SK-N-SH (cell line): ENCODE data around the gene ROBO1. TPM values are rescaled to one million over a fixed set of nuclear protein-coding genes. Genes with fewer than 3 reads are reported as not detected.

Experiments
- CTCF ChIA-PET: fragments of 300-600, 350-600 bp; formaldehyde crosslinking; extraction: SDS; loops from one replicate; lab custom pipeline; 2021; lab: Yijun Ruan, JAX
- POLR2A ChIA-PET: fragments of 350-600 bp; sonication (Branson Sonifier 250); formaldehyde crosslinking; extraction: SDS; loops from one replicate; lab custom pipeline; 2020; ENCODE audit warnings: antibody characterized with exemption, inconsistent platforms; lab: Yijun Ruan, JAX
- DNase-seq: peaks from one replicate; pipeline ENCODE4 v3.0.0; 2012
- H2AFZ ChIP-seq: fragments of 200-600 bp; sonication (generic); 2 replicates; pipeline ENCODE4 v1.8.1; 2016; ENCODE audit warnings: antibody characterized with exemption, mild to moderate bottlenecking, low read depth
- H3F3A ChIP-seq: fragments of 200-600 bp; sonication (generic); replicated peaks from 2 replicates; pipeline ENCODE3; 2016; ENCODE audit warnings: antibody characterized with exemption, mild to moderate bottlenecking; ENCODE audit not compliant: insufficient read depth
- H3K27ac ChIP-seq, 2 experiments: fragments of 200-500 bp in 1 of 2; fragments of 200-600 bp in 1 of 2; sonication (Bioruptor generic) in 1 of 2; sonication (generic), shearing (Covaris generic) in 1 of 2; 2 replicates each; pipeline versions ENCODE4 v1.5.1 to v1.6.1; 2014 to 2016; ENCODE audit warnings: low read depth in 2 of 2, inconsistent platforms in 1 of 2, low read length in 1 of 2, mild to moderate bottlenecking in 1 of 2, mixed read lengths in 1 of 2
- H3K27me3 ChIP-seq: fragments of 200-600 bp; sonication (generic), shearing (Covaris generic); 2 replicates; pipeline ENCODE4 v1.6.1; 2016; ENCODE audit warnings: mixed run types; ENCODE audit not compliant: insufficient read depth
- H3K36me3 ChIP-seq, 2 experiments: fragments of 200-500 bp in 1 of 2; fragments of 200-600 bp in 1 of 2; sonication (Bioruptor generic) in 1 of 2; sonication (generic) in 1 of 2; replicated peaks in 1 of 2; 2 replicates each; pipeline versions ENCODE3 to v1.5.1; 2014 to 2016; ENCODE audit warnings: low read length in 1 of 2, mild to moderate bottlenecking in 1 of 2; ENCODE audit not compliant: insufficient read depth in 2 of 2, control insufficient read depth in 1 of 2
- H3K4me1 ChIP-seq, 2 experiments: fragments of 200-500 bp in 1 of 2; fragments of 200-600 bp in 1 of 2; sonication (Bioruptor generic) in 1 of 2; sonication (generic), shearing (Covaris generic) in 1 of 2; 2 replicates each; pipeline versions ENCODE4 v1.5.1 to v1.6.1; 2014 to 2016; ENCODE audit warnings: low read depth in 1 of 2, low read length in 1 of 2, mixed run types in 1 of 2; ENCODE audit not compliant: insufficient read depth in 2 of 2, control insufficient read depth in 1 of 2
- H3K4me2 ChIP-seq: fragments of 200-600 bp; sonication (generic), shearing (Covaris generic); 2 replicates; pipeline ENCODE4 v1.6.1; 2017; ENCODE audit warnings: mixed run types
- H3K4me3 ChIP-seq, 2 experiments: fragments of 200-500 bp in 1 of 2; fragments of 200-600 bp in 1 of 2; sonication (Bioruptor generic) in 1 of 2; sonication (generic), shearing (Covaris generic) in 1 of 2; 2 replicates each; pipeline versions ENCODE4 v1.5.1 to v1.8.1; 2014 to 2016; ENCODE audit warnings: low read depth in 2 of 2, inconsistent platforms in 1 of 2, low read length in 1 of 2, mild to moderate bottlenecking in 1 of 2, mixed read lengths in 1 of 2, moderate library complexity in 1 of 2
- H3K79me2 ChIP-seq: fragments of 200-600 bp; sonication (generic); 2 replicates; pipeline ENCODE4 v1.8.1; 2017; ENCODE audit warnings: mild to moderate bottlenecking; ENCODE audit not compliant: insufficient read depth
- H3K9ac ChIP-seq: fragments of 200-600 bp; sonication (generic); 2 replicates; pipeline ENCODE4 v1.6.1; 2017; ENCODE audit warnings: mixed run types
- H3K9me2 ChIP-seq: fragments of 200-600 bp; sonication (generic); 2 replicates; pipeline ENCODE4 v1.6.1; 2017; ENCODE audit warnings: mixed run types
- H3K9me3 ChIP-seq: fragments of 200-600 bp; sonication (generic); 2 replicates; pipeline ENCODE4 v1.6.1; 2017; ENCODE audit warnings: mixed run types, mild to moderate bottlenecking, moderate library complexity
- H4K20me1 ChIP-seq: fragments of 200-600 bp; sonication (generic); 2 replicates; pipeline ENCODE4 v1.6.1; 2017; ENCODE audit warnings: mild to moderate bottlenecking, mixed run types; ENCODE audit not compliant: insufficient read depth
- ELF1 ChIP-seq: IDR thresholded peaks from 2 replicates; pipeline ENCODE4 v1.4.0; 2012
- EP300 ChIP-seq, 2 experiments: IDR thresholded peaks; 2 replicates each; pipeline versions ENCODE4 v1.4.0 to v1.6.1; 2012; ENCODE audit warnings: borderline replicate concordance in 1 of 2, low read depth in 1 of 2, low read length in 1 of 2
- EZH2phosphoT487 ChIP-seq: fragments of 200-600 bp; sonication (generic); IDR thresholded peaks from 2 replicates; pipeline ENCODE4 v1.6.1; 2017; ENCODE audit warnings: low read depth, mixed run types, mild to moderate bottlenecking, antibody characterized with exemption, moderate library complexity, borderline replicate concordance
- FOSL2 ChIP-seq: IDR thresholded peaks from 2 replicates; pipeline ENCODE4 v1.4.0; 2012; ENCODE audit warnings: low read depth, mild to moderate bottlenecking, moderate library complexity, borderline replicate concordance
- FOXJ3 ChIP-seq: sonication (generic); formaldehyde crosslinking; IDR thresholded peaks from 2 replicates; pipeline ENCODE4 v1.5.1; 2020; ENCODE audit warnings: mild to moderate bottlenecking, missing genetic modification reagents
- POLR2AphosphoS5 ChIP-seq: IDR thresholded peaks from 2 replicates; pipeline ENCODE4 v1.6.1; 2012; ENCODE audit warnings: low read depth, low read length
- RXRA ChIP-seq: IDR thresholded peaks from 2 replicates; pipeline ENCODE4 v1.4.0; 2012; ENCODE audit warnings: low read depth, mild to moderate bottlenecking, borderline replicate concordance
- SMC3 ChIP-seq: IDR thresholded peaks from 2 replicates; pipeline ENCODE4 v1.6.1; 2012; ENCODE audit warnings: low read depth, low read length, improper control_type of control experiment
- WGBS: methylation state at CpG from one replicate; pipeline ENCODE4 v1.1.6; 2017; ENCODE audit warnings: low lambda C conversion rate; 5-methylcytosine and 5-hydroxymethylcytosine counted together
- polyA plus RNA-seq, 3 experiments: library from polyadenylated mRNA; depleted of rRNA; stranded (reverse); fragments of >200 nt; gene quantifications; 2 replicates each; pipeline ENCODE4 v1.2.3, GENCODE V29; 2012
- TF ChIP-seq, protein P1 (sequence below): fragments of 200-600 bp; sonication (generic); IDR thresholded peaks from 2 replicates; pipeline ENCODE4 v1.6.1; 2017; ENCODE audit warnings: antibody characterized with exemption, mild to moderate bottlenecking, moderate library complexity
- TF ChIP-seq, protein P2 (sequence below): IDR thresholded peaks from 2 replicates; pipeline ENCODE4 v1.6.1; 2012; ENCODE audit warnings: mild to moderate bottlenecking, low read depth, low read length, moderate library complexity
- TF ChIP-seq, protein P3 (sequence below): IDR thresholded peaks from 2 replicates; pipeline ENCODE4; 2012

ROBO1 gene
- polyA plus RNA-seq, 1 of the 3 experiments (the other 2 are of a cell fraction) = 22.7 TPM

DNA sequence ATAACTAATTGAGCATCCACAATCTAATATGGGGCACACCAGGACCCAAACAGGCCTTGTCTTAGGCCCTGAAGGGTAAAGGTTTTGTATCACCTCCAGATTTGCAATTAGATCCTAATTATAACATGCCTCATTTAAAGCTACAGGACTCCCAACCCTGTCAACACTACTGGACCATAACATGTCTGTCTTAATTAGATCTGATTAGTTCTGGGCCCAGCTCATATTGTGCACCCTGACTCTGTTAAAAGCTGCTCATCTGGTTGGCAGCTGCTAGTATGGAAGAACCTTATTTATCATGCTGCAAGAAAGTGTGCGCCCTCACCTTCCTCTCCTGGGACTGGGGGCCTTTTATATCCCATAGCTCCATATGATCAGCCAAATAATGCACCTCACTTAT, 457.8 kb downstream of the ROBO1 start:
- no peak for DNase-seq
- H3K4me3 ChIP-seq = no peak overlapping the region
- H3K4me2 ChIP-seq = no peak overlapping the region
- no peak overlapping the region for H2AFZ ChIP-seq
- H3K79me2 ChIP-seq = no peaks in the 10 kb centered on the region
- H4K20me1 ChIP-seq = no peaks in the 10 kb centered on the region
- H3K4me1 ChIP-seq = peaks cover 0 to 2% of the 10 kb centered on the region in 2 experiments; a peak in 1 of 4 replicates
- WGBS = 83% methylated on average over 1 of the region's 1 CpG
- H3K9me2 ChIP-seq = no peaks in the 10 kb centered on the region
- no peaks in the 10 kb centered on the region for H3F3A ChIP-seq
- no peak for TF ChIP-seq EP300 (IDR thresholded peaks at IDR 0.05; ENCODE audit: borderline replicate concordance in 1 of 2, low read depth in 1 of 2, low read length in 1 of 2)
- TF ChIP-seq FOSL2 = no peak
- no peak for TF ChIP-seq SMC3
- TF ChIP-seq, protein P1, sequence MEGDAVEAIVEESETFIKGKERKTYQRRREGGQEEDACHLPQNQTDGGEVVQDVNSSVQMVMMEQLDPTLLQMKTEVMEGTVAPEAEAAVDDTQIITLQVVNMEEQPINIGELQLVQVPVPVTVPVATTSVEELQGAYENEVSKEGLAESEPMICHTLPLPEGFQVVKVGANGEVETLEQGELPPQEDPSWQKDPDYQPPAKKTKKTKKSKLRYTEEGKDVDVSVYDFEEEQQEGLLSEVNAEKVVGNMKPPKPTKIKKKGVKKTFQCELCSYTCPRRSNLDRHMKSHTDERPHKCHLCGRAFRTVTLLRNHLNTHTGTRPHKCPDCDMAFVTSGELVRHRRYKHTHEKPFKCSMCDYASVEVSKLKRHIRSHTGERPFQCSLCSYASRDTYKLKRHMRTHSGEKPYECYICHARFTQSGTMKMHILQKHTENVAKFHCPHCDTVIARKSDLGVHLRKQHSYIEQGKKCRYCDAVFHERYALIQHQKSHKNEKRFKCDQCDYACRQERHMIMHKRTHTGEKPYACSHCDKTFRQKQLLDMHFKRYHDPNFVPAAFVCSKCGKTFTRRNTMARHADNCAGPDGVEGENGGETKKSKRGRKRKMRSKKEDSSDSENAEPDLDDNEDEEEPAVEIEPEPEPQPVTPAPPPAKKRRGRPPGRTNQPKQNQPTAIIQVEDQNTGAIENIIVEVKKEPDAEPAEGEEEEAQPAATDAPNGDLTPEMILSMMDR = no peak
- TF ChIP-seq, protein P2, sequence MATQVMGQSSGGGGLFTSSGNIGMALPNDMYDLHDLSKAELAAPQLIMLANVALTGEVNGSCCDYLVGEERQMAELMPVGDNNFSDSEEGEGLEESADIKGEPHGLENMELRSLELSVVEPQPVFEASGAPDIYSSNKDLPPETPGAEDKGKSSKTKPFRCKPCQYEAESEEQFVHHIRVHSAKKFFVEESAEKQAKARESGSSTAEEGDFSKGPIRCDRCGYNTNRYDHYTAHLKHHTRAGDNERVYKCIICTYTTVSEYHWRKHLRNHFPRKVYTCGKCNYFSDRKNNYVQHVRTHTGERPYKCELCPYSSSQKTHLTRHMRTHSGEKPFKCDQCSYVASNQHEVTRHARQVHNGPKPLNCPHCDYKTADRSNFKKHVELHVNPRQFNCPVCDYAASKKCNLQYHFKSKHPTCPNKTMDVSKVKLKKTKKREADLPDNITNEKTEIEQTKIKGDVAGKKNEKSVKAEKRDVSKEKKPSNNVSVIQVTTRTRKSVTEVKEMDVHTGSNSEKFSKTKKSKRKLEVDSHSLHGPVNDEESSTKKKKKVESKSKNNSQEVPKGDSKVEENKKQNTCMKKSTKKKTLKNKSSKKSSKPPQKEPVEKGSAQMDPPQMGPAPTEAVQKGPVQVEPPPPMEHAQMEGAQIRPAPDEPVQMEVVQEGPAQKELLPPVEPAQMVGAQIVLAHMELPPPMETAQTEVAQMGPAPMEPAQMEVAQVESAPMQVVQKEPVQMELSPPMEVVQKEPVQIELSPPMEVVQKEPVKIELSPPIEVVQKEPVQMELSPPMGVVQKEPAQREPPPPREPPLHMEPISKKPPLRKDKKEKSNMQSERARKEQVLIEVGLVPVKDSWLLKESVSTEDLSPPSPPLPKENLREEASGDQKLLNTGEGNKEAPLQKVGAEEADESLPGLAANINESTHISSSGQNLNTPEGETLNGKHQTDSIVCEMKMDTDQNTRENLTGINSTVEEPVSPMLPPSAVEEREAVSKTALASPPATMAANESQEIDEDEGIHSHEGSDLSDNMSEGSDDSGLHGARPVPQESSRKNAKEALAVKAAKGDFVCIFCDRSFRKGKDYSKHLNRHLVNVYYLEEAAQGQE = no peak
- no peak for TF ChIP-seq EZH2phosphoT487
- no peaks in the 10 kb centered on the region for H3K27me3 ChIP-seq
- H3K9ac ChIP-seq = no peak overlapping the region
- no peaks in the 10 kb centered on the region for H3K36me3 ChIP-seq
- no peak overlapping the region for H3K27ac ChIP-seq
- POLR2A ChIA-PET = no interaction called here
- H3K9me3 ChIP-seq = no peaks in the 10 kb centered on the region
- CTCF ChIA-PET = interaction anchor here (1.1 to 1.5 kb wide), 2 partner anchors 10 to 52 kb away, joined by 3 to 4 read pairs; no protein-coding TSS in a partner anchor

DNA sequence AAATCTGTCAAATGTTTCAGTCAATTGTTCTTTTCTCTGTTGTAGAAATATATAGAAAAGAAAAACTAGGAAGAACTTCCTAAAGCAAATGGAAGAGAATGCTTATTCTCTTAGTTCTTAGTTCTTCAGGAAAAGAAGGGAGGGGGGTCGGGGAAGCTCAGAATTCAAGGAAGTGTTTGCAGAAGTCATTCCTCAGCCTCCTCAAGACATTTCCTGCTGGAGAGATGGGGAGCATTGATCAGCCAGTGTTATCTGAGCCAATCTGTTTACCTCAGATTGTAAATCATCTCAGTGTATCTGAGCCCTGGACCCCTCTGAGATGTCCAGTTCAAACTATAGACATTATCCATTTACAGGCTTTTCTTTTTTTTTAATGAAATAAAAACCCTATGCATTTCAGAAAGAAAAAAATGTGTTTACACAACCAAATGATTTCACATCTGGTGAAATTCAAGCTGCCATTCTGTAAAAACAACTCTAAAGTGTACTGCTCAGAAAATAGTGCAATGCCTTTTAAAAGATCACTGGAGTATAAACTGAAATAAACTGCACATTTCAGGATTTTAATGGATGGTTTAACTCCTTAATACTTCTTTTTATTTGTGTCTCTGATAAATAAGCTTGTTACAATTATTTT, 460.7 kb downstream of the ROBO1 start:
- Histone ChIP-seq H3K27me3 (no peaks in the 10 kb centered on the region), H3F3A (no peaks in the 10 kb centered on the region), H3K36me3 (no peaks in the 10 kb centered on the region), H3K79me2 (no peaks in the 10 kb centered on the region), H3K9me2 (no peaks in the 10 kb centered on the region), H3K4me2 (no peak overlapping the region; the same call in 1 of the 2 replicates), H3K9ac (no peak overlapping the region), H4K20me1 (no peaks in the 10 kb centered on the region), H3K9me3 (no peaks in the 10 kb centered on the region), H3K27ac (no peak overlapping the region), H3K4me3 (no peak overlapping the region), H2AFZ (0 out of 2 replicates have a peak overlapping the region, but pooled peaks have one; percentile 31), H3K4me1 (peaks cover 0 to 2% of the 10 kb centered on the region in 2 experiments; a peak in 1 of 4 replicates)
- ChIA-PET CTCF (interaction anchor here (1.2 kb wide), 1 partner anchor 211 kb away, joined by 3 read pairs; no protein-coding TSS in a partner anchor), POLR2A (no interaction called here)
- DNase-seq = no peak
- 53% methylated on average over 1 of the region's 1 CpG for WGBS
- TF ChIP-seq FOXJ3 (CRISPR knock-in tag) = no peak
- TF ChIP-seq FOSL2 = no peak
- TF ChIP-seq, protein P3, sequence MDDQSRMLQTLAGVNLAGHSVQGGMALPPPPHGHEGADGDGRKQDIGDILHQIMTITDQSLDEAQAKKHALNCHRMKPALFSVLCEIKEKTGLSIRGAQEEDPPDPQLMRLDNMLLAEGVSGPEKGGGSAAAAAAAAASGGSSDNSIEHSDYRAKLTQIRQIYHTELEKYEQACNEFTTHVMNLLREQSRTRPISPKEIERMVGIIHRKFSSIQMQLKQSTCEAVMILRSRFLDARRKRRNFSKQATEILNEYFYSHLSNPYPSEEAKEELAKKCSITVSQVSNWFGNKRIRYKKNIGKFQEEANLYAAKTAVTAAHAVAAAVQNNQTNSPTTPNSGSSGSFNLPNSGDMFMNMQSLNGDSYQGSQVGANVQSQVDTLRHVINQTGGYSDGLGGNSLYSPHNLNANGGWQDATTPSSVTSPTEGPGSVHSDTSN = no peak
- no peak for TF ChIP-seq POLR2AphosphoS5
- TF ChIP-seq, protein P2 = no peak
- no peak for TF ChIP-seq EZH2phosphoT487
- no peak for TF ChIP-seq ELF1
- TF ChIP-seq, protein P1 = no peak
- no peak for TF ChIP-seq RXRA
